Epithelial cell of prostate (primary cell): ENCODE measurements around the gene PPP1R3D.
A peak's percentile ranks its signal among the peaks of the same experiment; 100 is the strongest.

ENCODE experiments used
- DNase-seq: peaks from one replicate; pipeline ENCODE4 v3.0.0-alpha.2; 2011; ENCODE audit warnings: low read depth, low spot score
- H3K27ac ChIP-seq: fragments of 450-650 bp; 2 replicates; pipeline ENCODE4 v1.5.1; 2017; ENCODE audit warnings: mild to moderate bottlenecking

Gene PPP1R3D

GRCh38 chr20:59949911-59950310 is 9.8 kb upstream of the PPP1R3D start:
- H3K27ac ChIP-seq, result peak overlapping the region; percentile 13

GRCh38 chr20:59948828-59949720 is 9.0 kb upstream of the PPP1R3D start:
- DNase-seq, result no peak
- peak overlapping the region; percentile 13 for H3K27ac ChIP-seq

More at GRCh38 chr20:59949911-59950310, 9.8 kb upstream of the PPP1R3D start:
- DNase-seq, result no peak

GRCh38 chr20:59948212-59948611 is 8.1 kb upstream of the PPP1R3D start:
- no peak for DNase-seq
- H3K27ac ChIP-seq, result peak overlapping the region; percentile 13

- no peak for DNase-seq
- H3K27ac ChIP-seq, result no peak overlapping the region
These were observed 7.3 kb upstream of the PPP1R3D start for GRCh38 chr20:59947376-59947775.

GRCh38 chr20:59945731-59946130 is 5.6 kb upstream of the PPP1R3D start:
- DNase-seq, result no peak
- no peak overlapping the region for H3K27ac ChIP-seq

- H3K27ac ChIP-seq, result no peak overlapping the region
These were observed 5.1 kb upstream of the PPP1R3D start for GRCh38 chr20:59945175-59945574.

GRCh38 chr20:59944726-59945125 is 4.6 kb upstream of the PPP1R3D start:
- H3K27ac ChIP-seq, result no peak overlapping the region
- DNase-seq, result no peak

More at GRCh38 chr20:59945175-59945574, 5.1 kb upstream of the PPP1R3D start:
- DNase-seq, result no peak

GRCh38 chr20:59942245-59942644 is 2.1 kb upstream of the PPP1R3D start:
- no peak for DNase-seq
- no peak overlapping the region for H3K27ac ChIP-seq

GRCh38 chr20:59940956-59941294 is 820 bp upstream of the PPP1R3D start:
- peak overlapping the region; percentile 90 for H3K27ac ChIP-seq
- DNase-seq, result no peak

- DNase-seq, result no peak
- H3K27ac ChIP-seq, result peak overlapping the region; percentile 90
These were observed 301 bp downstream of the PPP1R3D start for GRCh38 chr20:59939879-59940128.

- no peak for DNase-seq
- H3K27ac ChIP-seq, result peak overlapping the region; percentile 90
These were observed 840 bp downstream of the PPP1R3D start for GRCh38 chr20:59939052-59939878.

GRCh38 chr20:59938696-59939051 is 1.4 kb downstream of the PPP1R3D start:
- H3K27ac ChIP-seq, result peak overlapping the region; percentile 90
- DNase-seq, result no peak

GRCh38 chr20:59938221-59938620 is 1.9 kb downstream of the PPP1R3D start:
- H3K27ac ChIP-seq, result peak overlapping the region; percentile 90
- no peak for DNase-seq

- DNase-seq, result no peak
- H3K27ac ChIP-seq, result no peak overlapping the region
These were observed 3.0 kb downstream of the PPP1R3D start for GRCh38 chr20:59937150-59937549.

- no peak for DNase-seq
- no peak overlapping the region for H3K27ac ChIP-seq
These were observed 3.7 kb downstream of the PPP1R3D start for GRCh38 chr20:59936409-59936808.

GRCh38 chr20:59935457-59936185 is 4.5 kb downstream of the PPP1R3D start:
- H3K27ac ChIP-seq, result no peak overlapping the region
- DNase-seq, result no peak

- H3K27ac ChIP-seq, result no peak overlapping the region
- no peak for DNase-seq
These were observed 6.1 kb downstream of the PPP1R3D start for GRCh38 chr20:59933849-59934585.

GRCh38 chr20:59933296-59933848 is 6.7 kb downstream of the PPP1R3D start, which contains the start of gene SYCP2:
Gene SYCP2, minus strand, starts transcription at chr20:59933637. Its CDS starts 11,224 bp downstream, at chr20:59922413.
- no peak for DNase-seq
- H3K27ac ChIP-seq, result no peak within 1 kb of the TSS

- no peak overlapping the region for H3K27ac ChIP-seq
- no peak for DNase-seq
These were observed 7.3 kb downstream of the PPP1R3D start for GRCh38 chr20:59932616-59933295.
